T-helper 2 cell treated with Interferon-gamma antibody and Interleukin-4, amounts not matched to agents 100 ng/mL and 5 ng/mL, for 36 hours (primary cell): ENCODE results near the gene COG4. TPM values are rescaled to one million over a fixed set of nuclear protein-coding genes. Genes with fewer than 3 reads are reported as not detected.

Experiments
- intact Hi-C: fragments of 100-400 bp; cut with micrococcal nuclease; formaldehyde crosslinking; loops from one replicate; pipeline ENCODE4 v1.15.1; 2023
- total RNA-seq: library from RNA; stranded (reverse); gene quantifications from 2 replicates; pipeline ENCODE4 v1.2.3, GENCODE V29; 2022

COG4 gene
- total RNA-seq, 1 donor from 2014 or later = 56.2 TPM

DNA sequence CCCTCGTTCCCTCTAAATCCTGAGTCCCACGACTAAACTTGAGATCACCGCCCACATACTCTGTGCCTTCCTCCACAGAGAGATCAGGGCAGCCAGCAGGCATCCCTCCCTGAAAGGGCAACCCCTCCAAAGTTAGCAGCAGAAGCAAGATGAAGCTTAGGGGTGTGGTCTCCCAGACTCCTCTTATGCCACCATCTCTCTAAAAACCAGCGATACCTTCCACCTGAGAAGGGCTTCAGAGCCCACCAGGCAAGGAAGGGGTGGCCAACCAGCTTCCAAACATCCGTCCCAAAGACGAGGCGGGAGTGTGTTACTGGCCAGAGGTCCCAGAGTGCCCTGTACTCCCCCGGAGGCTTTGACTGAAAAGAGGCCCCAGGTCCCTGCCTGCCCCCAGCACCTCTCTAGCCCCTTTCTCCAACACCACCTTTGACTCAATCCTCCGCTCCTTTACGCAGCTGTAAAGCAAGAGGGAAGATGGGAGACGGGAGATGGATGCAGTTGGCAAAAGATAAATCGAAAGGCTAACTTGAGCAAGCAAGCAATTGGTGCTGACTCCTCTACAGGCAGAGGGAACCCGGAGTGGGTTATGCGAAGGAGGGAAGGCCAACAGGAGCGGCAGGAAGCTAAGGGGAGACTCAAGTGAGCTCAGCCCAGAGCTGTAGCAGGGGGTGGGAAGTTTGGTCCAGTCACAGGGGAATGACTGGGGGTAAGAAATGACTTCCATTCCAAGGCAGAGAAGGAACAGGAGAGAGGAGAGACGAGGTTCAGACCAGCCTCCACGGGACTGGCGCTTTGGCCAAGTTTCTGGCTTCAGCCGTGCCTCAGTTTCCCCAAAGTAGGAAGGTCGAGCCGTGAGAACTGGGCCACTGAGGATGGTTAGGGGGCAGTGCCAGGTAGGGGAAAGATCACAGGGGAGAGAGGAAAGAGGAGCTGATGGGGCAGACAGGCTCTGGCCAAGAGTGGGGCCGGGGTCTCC is 85.5 kb downstream of the COG4 start:
- intact Hi-C loops = loop anchor here (10.0 kb wide), 1 partner anchor 87 kb away; the partner anchor contains the start of genes COG4 and SF3B3

DNA sequence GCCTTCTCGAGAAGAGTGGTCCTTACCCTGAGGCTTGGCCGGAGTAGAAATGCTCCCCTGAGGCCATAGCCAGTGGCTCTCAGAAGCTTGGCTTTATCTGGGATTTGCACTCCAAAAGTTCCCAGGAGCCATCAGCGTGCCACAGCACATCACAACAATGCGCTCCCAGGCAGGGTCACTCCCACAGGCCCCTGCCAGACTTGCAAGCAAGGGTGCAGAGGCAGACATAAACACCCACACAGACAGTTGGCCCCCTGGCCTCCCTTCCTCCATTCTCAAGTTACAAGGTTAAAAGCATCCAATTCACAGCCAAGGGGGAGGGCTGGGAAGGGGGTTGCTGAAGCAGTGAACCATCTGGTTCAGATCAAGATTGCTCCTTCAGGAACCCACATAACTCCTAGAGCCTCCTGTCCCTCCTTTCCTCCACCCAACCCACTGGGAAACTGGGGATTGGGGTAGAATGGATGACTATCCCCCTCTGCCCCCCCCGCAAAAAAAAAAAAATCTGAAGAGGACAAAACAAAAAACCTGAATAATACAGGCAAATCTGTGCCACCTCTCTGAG is 86.3 kb downstream of the COG4 start:
- intact Hi-C loops = loop anchor here (10.0 kb wide), 1 partner anchor 88 kb away; the partner anchor contains the start of genes COG4 and SF3B3

DNA sequence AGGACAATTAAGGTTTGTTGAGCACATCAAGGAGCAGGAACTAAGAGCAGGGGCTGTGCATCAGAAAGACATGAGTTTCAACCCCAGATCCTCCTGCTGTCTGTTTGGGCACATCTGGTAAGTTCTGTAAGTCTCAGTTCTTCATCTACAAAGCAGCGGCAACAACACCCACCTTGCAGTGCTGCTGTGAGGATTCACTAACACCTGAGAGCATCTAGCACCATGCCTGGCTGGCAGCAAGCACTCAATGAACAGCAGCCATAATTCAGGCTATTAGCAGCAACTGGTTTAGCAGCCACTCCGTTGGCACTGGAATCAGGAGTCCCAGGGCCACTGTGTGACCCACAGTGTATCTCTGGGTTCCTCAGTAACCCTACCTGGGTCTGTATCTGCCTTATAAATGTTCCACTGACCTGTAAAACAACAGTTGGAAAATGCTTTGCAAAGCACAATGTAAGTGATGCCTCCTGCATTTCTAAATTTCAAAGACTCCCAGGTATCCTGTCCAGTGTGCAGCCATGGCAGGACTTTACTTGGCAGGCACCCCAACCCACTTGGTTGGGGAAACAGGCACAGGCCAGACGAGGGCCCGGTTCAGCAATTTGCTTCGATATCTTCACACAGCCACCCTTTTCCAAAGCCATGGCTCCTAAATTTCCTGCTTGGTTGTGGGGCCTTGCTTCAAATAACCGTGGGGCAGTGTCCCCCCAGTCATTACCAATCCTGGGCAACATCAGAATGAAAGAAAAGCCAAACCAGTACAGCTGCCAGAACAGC is 88.7 kb downstream of the COG4 start:
- intact Hi-C loops = loop anchor here (10.0 kb wide), 1 partner anchor 90 kb away; the partner anchor contains the start of genes COG4 and SF3B3

DNA sequence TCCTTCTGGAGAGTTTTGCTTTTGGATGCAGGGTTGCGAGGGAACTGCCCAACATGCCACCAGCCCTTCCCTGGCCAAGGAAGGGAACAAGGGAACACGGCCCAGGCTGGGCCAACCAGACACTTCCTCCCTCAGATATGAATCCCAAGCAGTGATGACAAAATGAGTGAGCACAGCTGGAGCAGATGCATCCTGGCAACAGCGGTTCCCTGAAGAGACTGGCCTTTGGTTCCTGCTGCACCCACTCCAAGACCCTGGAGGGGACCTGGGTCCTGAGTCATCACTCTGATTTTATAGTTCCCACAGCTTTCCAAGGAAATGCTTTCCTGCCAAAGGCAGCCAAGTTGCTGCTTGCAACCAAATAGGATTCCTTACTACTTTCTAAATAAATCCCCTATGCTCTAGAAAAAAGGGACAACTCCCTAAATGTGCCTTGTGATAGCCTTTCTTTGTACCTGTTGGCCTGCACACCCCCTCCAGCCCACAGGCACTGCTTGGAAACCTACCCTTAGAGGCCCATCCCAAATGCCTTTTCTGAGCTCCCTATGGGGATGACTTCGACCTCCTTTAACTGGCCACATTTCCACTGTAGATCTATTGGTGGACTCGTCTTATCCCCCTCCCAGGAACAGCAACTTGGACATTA is 89.8 kb downstream of the COG4 start:
- intact Hi-C loops = loop anchor here (10.0 kb wide), 1 partner anchor 91 kb away; the partner anchor contains the start of genes COG4 and SF3B3

- intact Hi-C loops = loop anchor here (10.0 kb wide), 1 partner anchor 92 kb away; the partner anchor contains the start of genes COG4 and SF3B3
These were observed 90.5 kb downstream of the COG4 start for GRCh38 chr16:70432723-70433457.

GRCh38 chr16:70432356-70432722 is 91.0 kb downstream of the COG4 start:
- intact Hi-C loops = loop anchor here (10.0 kb wide), 1 partner anchor 92 kb away; the partner anchor contains the start of genes COG4 and SF3B3

GRCh38 chr16:70430667-70431536 is 92.5 kb downstream of the COG4 start:
- intact Hi-C loops = loop anchor here (2.0 to 10.0 kb wide), 2 partner anchors 50 to 94 kb away; partner anchors contain the start of genes COG4 and SF3B3

Other genes with a start within 250 kb of the COG4 start
- 80.5 and 82.8 TPM in 2 replicates for gene AARS1, start 234.0 kb downstream of the COG4 start, total RNA-seq
- 32.3 and 33.8 TPM in 2 replicates for gene DDX19B, start 224.4 kb downstream of the COG4 start, total RNA-seq
- gene DDX19A, start 176.7 kb downstream of the COG4 start, total RNA-seq = 43.2 and 44.5 TPM in 2 replicates
- gene ST3GAL2, start 84.5 kb downstream of the COG4 start, total RNA-seq = 25.7 and 28.4 TPM in 2 replicates
- 18.2 and 22.1 TPM in 2 replicates for gene FCSK, start 69.0 kb downstream of the COG4 start, total RNA-seq
- gene SF3B3, start 262 bp upstream of the COG4 start, total RNA-seq = 441 and 453 TPM in 2 replicates
- gene IL34, start 123.0 kb upstream of the COG4 start, total RNA-seq = not detected in 2 replicates
- gene MTSS2, start 162.5 kb upstream of the COG4 start, total RNA-seq = 0.43 and 0.57 TPM in 2 replicates